ENCODE results near the gene CDYL2.

CDYL2 gene

GRCh38 chr16:80825365-80825758 is 21.0 kb upstream of the CDYL2 start:
- TF ChIP-seq GATA3 (IDR thresholded peaks at IDR 0.05; ENCODE audit: low read depth, low read length) (no peak), GATA2 (IDR thresholded peaks at IDR 0.05; ENCODE audit: low read depth, low read length) (no peak)

DNA sequence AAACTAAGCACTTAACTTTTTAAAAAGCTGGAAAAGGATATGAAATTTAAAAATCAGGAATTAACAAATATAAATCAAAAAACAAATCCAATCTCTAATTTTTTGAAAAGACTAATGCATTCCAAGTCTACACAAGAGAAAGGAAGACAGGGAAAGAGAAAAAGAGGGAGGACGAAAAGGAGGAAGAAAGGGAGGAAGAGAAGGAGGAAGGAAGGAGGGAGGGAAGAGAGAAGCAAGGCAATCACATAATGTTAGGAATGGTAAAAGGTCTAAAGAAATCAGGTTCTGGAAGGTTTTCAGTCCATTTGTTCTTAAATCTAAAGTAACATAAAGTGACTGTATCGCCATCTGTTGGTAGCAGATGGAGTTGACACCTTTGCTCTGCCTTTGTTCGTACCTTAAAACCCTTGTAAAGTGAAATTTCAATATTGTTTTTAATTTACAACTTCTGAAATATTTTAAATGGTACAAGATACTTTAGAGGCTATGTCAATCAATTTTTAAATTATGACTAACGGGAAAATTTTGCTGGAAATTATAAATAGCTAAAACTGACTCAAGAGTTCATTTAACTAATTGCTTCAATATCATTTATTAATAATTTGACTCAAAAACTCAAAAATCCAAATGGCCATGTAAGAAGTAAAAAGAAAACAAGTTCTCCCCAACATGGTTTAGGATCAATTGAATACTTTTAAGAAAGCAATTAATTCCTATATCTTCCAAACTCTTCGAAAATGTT is 20.4 kb upstream of the CDYL2 start:
- TF ChIP-seq GATA3 (IDR thresholded peaks at IDR 0.05; ENCODE audit: low read depth, low read length) (no peak), GATA2 (IDR thresholded peaks at IDR 0.05; ENCODE audit: low read depth, low read length) (no peak)

GRCh38 chr16:80819988-80820387 is 15.6 kb upstream of the CDYL2 start:
- TF ChIP-seq GATA3 (IDR thresholded peaks at IDR 0.05; ENCODE audit: low read depth, low read length), result no peak
- TF ChIP-seq GATA2 (IDR thresholded peaks at IDR 0.05; ENCODE audit: low read depth, low read length), result no peak

- TF ChIP-seq GATA3 (IDR thresholded peaks at IDR 0.05; ENCODE audit: low read depth, low read length) (no peak), GATA2 (IDR thresholded peaks at IDR 0.05; ENCODE audit: low read depth, low read length) (no peak)
Observed at GRCh38 chr16:80816356-80816755, 12.0 kb upstream of the CDYL2 start.

DNA sequence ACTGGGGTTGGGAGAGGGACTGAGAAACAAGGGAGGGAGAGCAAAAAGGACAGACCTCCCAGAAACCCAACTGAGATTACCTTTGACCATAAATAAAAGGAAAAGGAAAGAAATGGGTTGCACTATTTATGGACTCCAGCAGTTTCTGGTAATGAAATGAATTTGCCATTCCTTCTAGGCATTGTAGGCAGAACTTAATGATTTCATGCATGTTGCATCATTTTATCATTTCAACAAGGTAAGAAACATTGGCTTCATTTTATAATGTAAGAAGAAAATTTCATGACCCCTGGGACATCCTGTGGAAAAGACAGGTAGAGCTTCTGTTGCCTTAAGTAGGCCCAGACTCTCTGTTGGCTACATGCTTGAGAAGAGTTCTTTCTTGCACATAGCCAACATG is 8.2 kb upstream of the CDYL2 start:
- TF ChIP-seq GATA3 (IDR thresholded peaks at IDR 0.05; ENCODE audit: low read depth, low read length) (no peak), GATA2 (IDR thresholded peaks at IDR 0.05; ENCODE audit: low read depth, low read length) (no peak)

DNA sequence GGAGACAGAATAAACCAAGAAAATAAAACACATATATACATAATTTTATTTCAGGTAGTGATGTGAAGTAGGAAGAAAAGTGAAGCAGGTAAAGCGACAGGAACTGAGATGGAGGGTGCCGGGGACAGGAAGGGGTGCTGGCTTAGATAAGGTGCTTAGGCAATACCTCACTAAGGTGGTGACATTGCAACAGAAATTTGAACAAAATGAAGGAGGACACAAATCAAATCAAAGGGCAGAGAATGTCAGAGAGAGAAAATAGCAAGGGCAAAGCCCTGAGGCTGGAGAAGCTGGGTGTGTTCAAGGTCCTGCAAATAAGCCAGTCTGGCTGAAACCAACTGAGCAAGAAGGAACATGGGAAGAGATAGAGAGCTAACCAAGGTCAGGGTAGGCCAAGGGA is 5.0 kb upstream of the CDYL2 start:
- no peak for TF ChIP-seq GATA3 (IDR thresholded peaks at IDR 0.05; ENCODE audit: low read depth, low read length)
- TF ChIP-seq GATA2 (IDR thresholded peaks at IDR 0.05; ENCODE audit: low read depth, low read length), result no peak

DNA sequence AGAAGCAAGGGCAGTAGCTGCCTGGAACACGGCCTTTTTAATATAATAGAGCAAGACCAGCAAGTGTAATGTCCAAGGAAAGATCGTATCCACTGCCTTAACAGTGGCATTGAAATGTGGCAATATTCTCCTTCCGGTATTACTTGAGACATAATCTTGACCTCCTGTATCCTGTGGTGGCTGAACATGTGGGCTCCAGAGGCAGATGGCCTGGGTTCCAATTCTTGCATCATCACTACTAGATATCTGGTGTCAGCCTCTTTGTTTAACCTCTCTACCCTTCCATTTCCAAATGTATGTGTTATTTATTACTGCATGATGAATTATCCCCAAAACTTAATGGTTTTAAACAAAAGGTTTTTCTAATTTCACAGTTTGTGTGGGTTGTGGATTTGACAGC is 3.5 kb upstream of the CDYL2 start:
- no peak for TF ChIP-seq GATA2 (IDR thresholded peaks at IDR 0.05; ENCODE audit: low read depth, low read length)
- no peak for TF ChIP-seq GATA3 (IDR thresholded peaks at IDR 0.05; ENCODE audit: low read depth, low read length)

- no peak for TF ChIP-seq GATA2 (IDR thresholded peaks at IDR 0.05; ENCODE audit: low read depth, low read length)
- no peak for TF ChIP-seq GATA3 (IDR thresholded peaks at IDR 0.05; ENCODE audit: low read depth, low read length)
Observed at GRCh38 chr16:80806927-80807340, 2.5 kb upstream of the CDYL2 start.

GRCh38 chr16:80806289-80806688 is 1.9 kb upstream of the CDYL2 start:
- TF ChIP-seq GATA2 (IDR thresholded peaks at IDR 0.05; ENCODE audit: low read depth, low read length), result no peak
- no peak for TF ChIP-seq GATA3 (IDR thresholded peaks at IDR 0.05; ENCODE audit: low read depth, low read length)

GRCh38 chr16:80804056-80804525 is 307 bp downstream of the CDYL2 start:
- TF ChIP-seq GATA3 (IDR thresholded peaks at IDR 0.05; ENCODE audit: low read depth, low read length) (no peak), GATA2 (IDR thresholded peaks at IDR 0.05; ENCODE audit: low read depth, low read length) (no peak)

GRCh38 chr16:80803339-80804055 is 901 bp downstream of the CDYL2 start:
- TF ChIP-seq GATA2 (IDR thresholded peaks at IDR 0.05; ENCODE audit: low read depth, low read length), result no peak
- no peak for TF ChIP-seq GATA3 (IDR thresholded peaks at IDR 0.05; ENCODE audit: low read depth, low read length)

- TF ChIP-seq GATA2 (IDR thresholded peaks at IDR 0.05; ENCODE audit: low read depth, low read length) (no peak), GATA3 (IDR thresholded peaks at IDR 0.05; ENCODE audit: low read depth, low read length) (no peak)
Observed at GRCh38 chr16:80802902-80803301, 1.5 kb downstream of the CDYL2 start.

GRCh38 chr16:80802138-80802537 is 2.3 kb downstream of the CDYL2 start:
- TF ChIP-seq GATA3 (IDR thresholded peaks at IDR 0.05; ENCODE audit: low read depth, low read length) (no peak), GATA2 (IDR thresholded peaks at IDR 0.05; ENCODE audit: low read depth, low read length) (no peak)

DNA sequence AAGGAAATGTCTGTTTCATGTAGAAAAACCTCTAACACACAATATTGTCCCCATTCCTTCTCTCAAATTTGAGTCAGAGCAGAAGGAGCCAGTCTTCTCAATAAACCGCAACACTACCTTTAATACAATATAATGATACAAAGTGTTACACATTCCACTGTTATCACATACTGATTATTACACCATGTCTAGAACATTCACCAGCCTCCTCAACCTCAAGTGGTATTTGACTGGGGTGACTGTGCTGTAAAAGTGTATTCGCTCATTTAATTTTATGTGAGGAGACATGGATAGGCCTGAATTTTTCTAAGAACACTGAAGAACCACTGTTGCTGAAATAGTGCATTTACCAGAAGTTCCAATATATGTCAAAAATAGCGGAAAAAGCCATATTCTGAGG is 10.3 kb downstream of the CDYL2 start:
- TF ChIP-seq GATA2 (IDR thresholded peaks at IDR 0.05; ENCODE audit: low read depth, low read length) (no peak), GATA3 (IDR thresholded peaks at IDR 0.05; ENCODE audit: low read depth, low read length) (no peak)

GRCh38 chr16:80792031-80792430 is 12.4 kb downstream of the CDYL2 start:
- TF ChIP-seq GATA2 (IDR thresholded peaks at IDR 0.05; ENCODE audit: low read depth, low read length) (no peak), GATA3 (IDR thresholded peaks at IDR 0.05; ENCODE audit: low read depth, low read length) (no peak)
